ENCODE results near the gene PAX2. TPM values are rescaled to one million over a fixed set of nuclear protein-coding genes. Genes with fewer than 3 reads are reported as not detected.

PAX2 gene
- total and polyA plus RNA-seq, 12 donors = 0.07 to 0.25 (median 0.10) TPM; not detected in 8

DNA sequence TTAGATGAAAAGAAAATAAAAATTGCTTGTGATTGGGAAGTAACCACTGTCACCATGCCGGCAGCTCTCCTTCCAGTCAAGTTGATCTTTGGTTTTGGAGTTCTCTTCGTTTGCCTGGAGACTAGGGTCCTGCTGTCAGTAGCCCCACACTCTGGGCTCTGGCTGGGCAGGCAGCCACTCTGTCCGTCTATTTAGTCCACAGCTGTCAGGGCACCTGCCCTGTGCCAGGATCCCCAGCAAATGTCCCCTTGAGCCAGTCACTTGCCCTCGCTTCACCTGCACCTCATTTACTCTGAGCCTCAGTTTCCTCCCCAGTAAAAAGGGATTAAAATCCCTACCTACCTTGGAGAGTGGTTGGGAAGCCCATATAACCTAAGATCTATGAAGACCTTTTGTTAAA is 55.5 kb downstream of the PAX2 start:
- H3K9me3 ChIP-seq (replicated peaks in 1 of 3) = no peaks in the 10 kb centered on the region
- WGBS, 4 donors = 72 to 84% (median 73%) methylated on average over 4 of the region's 4 CpGs
- H3K27me3 ChIP-seq = peaks cover 10% of the 10 kb centered on the region
- DNase-seq = no peak
- H3K27ac ChIP-seq = no peak overlapping the region
- H3K36me3 ChIP-seq (replicated peaks in 1 of 2) = no peaks in the 10 kb centered on the region
- H3K4me3 ChIP-seq = no peak overlapping the region
- intact Hi-C loops (cut with DNase I) = no loop called here
- no peaks in the 10 kb centered on the region for H3K4me1 ChIP-seq (replicated peaks in 1 of 2)
- TF ChIP-seq POLR2A (IDR thresholded peaks at IDR 0.05) = no peak
- no peak for TF ChIP-seq CTCF (IDR thresholded peaks at IDR 0.05)

DNA sequence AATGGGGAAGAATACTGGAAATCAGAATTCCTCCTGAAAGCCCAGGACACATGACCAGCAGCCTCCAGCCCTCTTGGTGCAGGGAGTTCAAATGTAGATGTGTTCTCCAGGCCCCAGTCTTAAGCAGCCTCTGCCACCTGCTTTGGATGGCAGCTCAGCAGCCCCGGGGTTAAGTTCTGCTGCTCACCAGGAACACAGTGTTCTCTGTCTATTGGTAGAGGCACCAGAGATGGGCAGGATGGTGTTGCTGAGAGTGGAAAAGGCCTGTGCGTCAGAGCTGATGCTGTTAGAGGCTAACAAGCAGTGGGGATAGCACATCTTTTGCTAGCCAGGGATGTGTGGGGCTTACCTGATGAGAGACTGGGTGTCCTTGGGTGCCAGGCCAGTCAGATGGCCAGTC is 56.8 kb downstream of the PAX2 start:
- Histone ChIP-seq H3K27me3 (peaks cover 10% of the 10 kb centered on the region), H3K27ac (peak overlapping the region in 1 of 5 donors; percentile 34), H3K9me3 (replicated peaks in 1 of 3) (no peaks in the 10 kb centered on the region), H3K4me1 (replicated peaks in 1 of 2) (no peaks in the 10 kb centered on the region), H3K36me3 (replicated peaks in 1 of 2) (no peaks in the 10 kb centered on the region), H3K4me3 (no peak overlapping the region)
- TF ChIP-seq POLR2A (IDR thresholded peaks at IDR 0.05) (no peak), CTCF (IDR thresholded peaks at IDR 0.05) (no peak)
- intact Hi-C loops (cut with DNase I) = no loop called here
- peak in 1 of 7 donors; percentile 87 for DNase-seq
- 47 to 86% (median 58%) methylated on average over 1 to 2 of the region's 2 CpGs for WGBS, 4 donors

- 58 to 74% (median 62%) methylated on average over 5 to 10 of the region's 10 CpGs for WGBS, 4 donors
- DNase-seq = no peak
These were observed 57.2 kb downstream of the PAX2 start for GRCh38 chr10:100802607-100803006.

GRCh38 chr10:100803492-100803891 is 58.1 kb downstream of the PAX2 start:
- Histone ChIP-seq H3K9me3 (replicated peaks in 1 of 3) (no peaks in the 10 kb centered on the region), H3K27me3 (peaks cover 14% of the 10 kb centered on the region), H3K36me3 (replicated peaks in 1 of 2) (no peaks in the 10 kb centered on the region), H3K4me3 (no peak overlapping the region), H3K4me1 (replicated peaks in 1 of 2) (no peaks in the 10 kb centered on the region), H3K27ac (no peak overlapping the region)
- WGBS, 4 donors = 53 to 71% (median 62%) methylated on average over 6 of the region's 6 CpGs
- intact Hi-C loops (cut with DNase I) = no loop called here
- no peak for DNase-seq
- TF ChIP-seq CTCF (IDR thresholded peaks at IDR 0.05) (no peak), POLR2A (IDR thresholded peaks at IDR 0.05) (no peak)

More at GRCh38 chr10:100802607-100803006, 57.2 kb downstream of the PAX2 start:
- Histone ChIP-seq H3K9me3 (replicated peaks in 1 of 3) (no peaks in the 10 kb centered on the region), H3K36me3 (replicated peaks in 1 of 2) (no peaks in the 10 kb centered on the region), H3K27me3 (peaks cover 12% of the 10 kb centered on the region), H3K27ac (no peak overlapping the region), H3K4me3 (no peak overlapping the region), H3K4me1 (replicated peaks in 1 of 2) (no peaks in the 10 kb centered on the region)
- intact Hi-C loops (cut with DNase I) = no loop called here
- TF ChIP-seq CTCF (IDR thresholded peaks at IDR 0.05) (no peak), POLR2A (IDR thresholded peaks at IDR 0.05) (no peak)

Measured in adrenal gland (tissue), 12 donors.